AG04449 (cell line): ENCODE data around the gene RIT1.
"Not testable (repeated sequence)": the region's sequence is repeated elsewhere in the genome, so short reads cannot be mapped to it uniquely, and the experiment has no call there.

ENCODE experiments used
- CTCF ChIA-PET: fragments of 350-600 bp; formaldehyde crosslinking; extraction: SDS; loops from one replicate; lab custom pipeline; 2021; ENCODE audit warnings: antibody characterized with exemption; lab: Yijun Ruan, JAX
- POLR2A ChIA-PET: fragments of 400-600, 350-600 bp; formaldehyde crosslinking; extraction: SDS; loops from one replicate; lab custom pipeline; 2020; ENCODE audit warnings: antibody characterized with exemption, inconsistent platforms; lab: Yijun Ruan, JAX
- DNase-seq: peaks from one replicate; pipeline ENCODE4 v3.0.0-alpha.2; 2010; ENCODE audit warnings: low read depth, low spot score
- H3K4me3 ChIP-seq: 2 replicates; pipeline ENCODE4 v1.5.1; 2011; ENCODE audit warnings: low read depth, mild to moderate bottlenecking, control low read depth, low read length
- CTCF ChIP-seq: IDR thresholded peaks from one replicate; pipeline ENCODE4 v1.5.1; 2011; ENCODE audit warnings: mild to moderate bottlenecking, moderate library complexity, low read length, control low read depth, inconsistent platforms; ENCODE audit not compliant: insufficient read depth; ENCODE audit errors: missing control alignments

Gene RIT1

GRCh38 chr1:155904261-155904660 is 6.9 kb downstream of the RIT1 start:
- no peak for TF ChIP-seq CTCF
- ChIA-PET POLR2A (interaction anchor here (0.8 to 1.2 kb wide), 2 partner anchors 9 to 35 kb away, joined by 3 to 4 read pairs; no protein-coding TSS in a partner anchor), CTCF (interaction anchor here (1.0 kb wide), 2 partner anchors 117 to 482 kb away, joined by 3 read pairs; partner anchors contain the start of gene SSR2)
- DNase-seq: no peak
- H3K4me3 ChIP-seq: no peak overlapping the region

DNA sequence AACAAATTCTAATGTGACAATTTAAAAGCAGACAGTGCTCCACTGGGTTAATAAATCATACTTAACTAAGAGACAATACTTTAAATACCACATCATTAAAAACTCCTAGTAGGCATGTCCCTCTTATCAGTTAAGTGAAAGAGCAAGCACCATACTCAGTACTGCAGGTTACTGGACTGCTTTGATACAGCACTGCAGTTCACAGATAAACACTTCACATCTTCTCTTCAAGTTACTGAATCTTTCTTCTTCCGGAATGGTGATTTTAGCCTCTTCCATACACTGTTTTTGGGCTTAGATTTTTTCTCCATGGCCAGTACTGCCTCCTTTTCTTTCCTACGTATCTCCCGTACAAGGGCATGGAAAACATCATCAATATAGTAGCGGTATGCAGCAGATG is 11.0 kb downstream of the RIT1 start:
- no peak for DNase-seq
- ChIA-PET CTCF (no interaction called here), POLR2A (interaction anchor here (0.7 kb wide), 2 partner anchors 24 to 40 kb away, joined by 3 read pairs; no protein-coding TSS in a partner anchor)
- H3K4me3 ChIP-seq: no peak overlapping the region
- no peak for TF ChIP-seq CTCF

- H3K4me3 ChIP-seq: no peak overlapping the region
- DNase-seq: no peak
- TF ChIP-seq CTCF: no peak
- ChIA-PET CTCF (no interaction called here), POLR2A (interaction anchor here (0.7 kb wide), 2 partner anchors 24 to 40 kb away, joined by 3 read pairs; no protein-coding TSS in a partner anchor)
Observed at GRCh38 chr1:155899683-155900082, 11.5 kb downstream of the RIT1 start.

DNA sequence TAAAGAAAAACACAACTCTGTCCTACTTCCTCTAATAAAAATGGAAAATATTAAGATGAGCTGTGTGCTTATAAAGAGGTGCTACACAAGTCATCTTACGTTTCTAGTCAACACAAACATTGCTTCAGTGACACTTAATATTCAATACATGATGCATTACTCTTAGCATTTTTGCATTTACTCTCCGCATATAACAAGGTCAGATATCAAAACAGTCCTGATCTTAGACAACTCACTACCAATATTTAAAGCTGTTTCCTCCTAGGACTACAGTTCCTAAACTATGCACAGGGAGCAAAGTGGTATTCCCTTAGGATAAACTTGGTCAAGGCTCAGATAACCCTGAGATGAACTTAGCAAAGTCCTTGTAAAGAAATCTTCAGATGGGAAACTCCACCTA is 12.3 kb downstream of the RIT1 start:
- no peak overlapping the region for H3K4me3 ChIP-seq
- TF ChIP-seq CTCF: no peak
- ChIA-PET POLR2A (no interaction called here), CTCF (interaction anchor here (1.0 to 1.4 kb wide), 4 partner anchors 8 to 91 kb away, joined by 3 to 4 read pairs (median 3); no protein-coding TSS in a partner anchor)
- no peak for DNase-seq

DNA sequence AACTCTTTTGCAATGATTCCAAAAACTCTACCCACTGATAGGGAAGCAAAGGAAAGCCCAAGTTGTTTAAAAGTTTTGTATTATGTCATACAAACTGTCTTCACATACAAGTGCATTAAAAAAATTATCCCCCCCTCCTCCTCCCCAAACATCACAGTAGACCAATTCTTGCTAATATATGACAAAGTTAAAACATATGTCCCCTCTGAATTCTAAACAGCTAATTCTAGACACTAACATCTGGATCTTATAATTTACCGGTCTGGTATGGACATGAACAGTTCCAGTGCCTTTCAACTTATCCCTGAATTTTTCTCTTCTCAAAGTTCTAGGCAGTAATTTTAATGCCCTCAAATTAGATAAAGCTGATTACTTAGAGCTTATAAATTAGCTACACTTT is 13.4 kb downstream of the RIT1 start:
- no peak for TF ChIP-seq CTCF
- ChIA-PET POLR2A (no interaction called here), CTCF (interaction anchor here (1.4 kb wide), 1 partner anchor 92 kb away, joined by 3 read pairs; no protein-coding TSS in a partner anchor)
- DNase-seq: no peak
- H3K4me3 ChIP-seq: no peak overlapping the region

- POLR2A ChIA-PET, CTCF ChIA-PET, DNase-seq, H3K4me3 ChIP-seq: not testable (repeated sequence)
Observed at GRCh38 chr1:155896476-155896875, 14.7 kb downstream of the RIT1 start.

- ChIA-PET POLR2A (interaction anchor here (0.6 to 1.1 kb wide), 2 partner anchors 9 to 20 kb away, joined by 3 to 4 read pairs; no protein-coding TSS in a partner anchor), CTCF (interaction anchor here (0.6 kb wide), 1 partner anchor 1350 kb away, joined by 3 read pairs; no protein-coding TSS in a partner anchor)
- not testable (repeated sequence) for H3K4me3 ChIP-seq, DNase-seq
Observed at GRCh38 chr1:155895617-155896016, 15.5 kb downstream of the RIT1 start.
